ENCODE data around the gene SEMA3D.
"Not testable (repeated sequence)": the region's sequence is repeated elsewhere in the genome, so short reads cannot be mapped to it uniquely, and the experiment has no call there.

SEMA3D gene

GRCh38 chr7:85000735-85001350, 186.0 kb downstream of the SEMA3D start:
- DNase-seq (ENCODE audit: low read depth) = no peak
- no peak for TF ChIP-seq CTCF (IDR thresholded peaks at IDR 0.05; ENCODE audit: insufficient read depth, low read depth, low read length, missing control alignments)
- H3K4me3 ChIP-seq (ENCODE audit: low read length) = no peak overlapping the region

GRCh38 chr7:84999450-84999849, 187.4 kb downstream of the SEMA3D start:
- no peak for TF ChIP-seq CTCF (IDR thresholded peaks at IDR 0.05; ENCODE audit: insufficient read depth, low read depth, low read length, missing control alignments)
- DNase-seq (ENCODE audit: low read depth) = no peak
- no peak overlapping the region for H3K4me3 ChIP-seq (ENCODE audit: low read length)

GRCh38 chr7:84998665-84999064, 188.2 kb downstream of the SEMA3D start:
- no peak overlapping the region for H3K4me3 ChIP-seq (ENCODE audit: low read length)
- no peak for TF ChIP-seq CTCF (IDR thresholded peaks at IDR 0.05; ENCODE audit: insufficient read depth, low read depth, low read length, missing control alignments)
- no peak for DNase-seq (ENCODE audit: low read depth)

- no peak overlapping the region for H3K4me3 ChIP-seq (ENCODE audit: low read length)
- DNase-seq (ENCODE audit: low read depth) = no peak
- no peak for TF ChIP-seq CTCF (IDR thresholded peaks at IDR 0.05; ENCODE audit: insufficient read depth, low read depth, low read length, missing control alignments)
These were observed 189.2 kb downstream of the SEMA3D start for GRCh38 chr7:84997626-84998025.

- not testable (repeated sequence) for DNase-seq (ENCODE audit: low read depth); H3K4me3 ChIP-seq (ENCODE audit: low read length)
These were observed 193.9 kb downstream of the SEMA3D start for GRCh38 chr7:84992954-84993353.

GRCh38 chr7:84985073-84985784, 201.6 kb downstream of the SEMA3D start:
- DNase-seq (ENCODE audit: low read depth) = no peak
- H3K4me3 ChIP-seq (ENCODE audit: low read length) = no peak overlapping the region
- TF ChIP-seq CTCF (IDR thresholded peaks at IDR 0.05; ENCODE audit: insufficient read depth, low read depth, low read length, missing control alignments) = no peak

- TF ChIP-seq CTCF (IDR thresholded peaks at IDR 0.05; ENCODE audit: insufficient read depth, low read depth, low read length, missing control alignments) = no peak
- no peak overlapping the region for H3K4me3 ChIP-seq (ENCODE audit: low read length)
- no peak for DNase-seq (ENCODE audit: low read depth)
These were observed 204.7 kb downstream of the SEMA3D start for GRCh38 chr7:84982199-84982598.
